Germinal center (tissue), 1 donor: ENCODE measurements around the gene TAF4.
"Not testable (repeated sequence)": the region's sequence is repeated elsewhere in the genome, so short reads cannot be mapped to it uniquely, and the experiment has no call there.

Experiments
- DNase-seq: peaks from one replicate; pipeline ENCODE4 v3.0.0; 2012; ENCODE audit warnings: mixed read lengths, low spot score

TAF4 gene

GRCh38 chr20:61976644-61977418, 88.8 kb downstream of the TAF4 start:
- no peak for DNase-seq

GRCh38 chr20:61976263-61976643, 89.4 kb downstream of the TAF4 start:
- DNase-seq: no peak

- no peak for DNase-seq
Measured at GRCh38 chr20:61975407-61976129, 90.1 kb downstream of the TAF4 start.

- DNase-seq: no peak
Measured at GRCh38 chr20:61974357-61974665, 91.4 kb downstream of the TAF4 start.

- DNase-seq: no peak
Measured at GRCh38 chr20:61973515-61974356, 91.9 kb downstream of the TAF4 start.

GRCh38 chr20:61972636-61973508, 92.8 kb downstream of the TAF4 start:
- DNase-seq: no peak

GRCh38 chr20:61971595-61971994, 94.1 kb downstream of the TAF4 start:
- DNase-seq: not testable (repeated sequence)

- no peak for DNase-seq
Measured at GRCh38 chr20:61970357-61970756, 95.3 kb downstream of the TAF4 start.

- DNase-seq: no peak
Measured at GRCh38 chr20:61969806-61970205, 95.9 kb downstream of the TAF4 start.

GRCh38 chr20:61968932-61969331, 96.7 kb downstream of the TAF4 start:
- no peak for DNase-seq

GRCh38 chr20:61968036-61968810, 97.5 kb downstream of the TAF4 start:
- no peak for DNase-seq

GRCh38 chr20:61967300-61967699, 98.4 kb downstream of the TAF4 start:
- DNase-seq: no peak

GRCh38 chr20:61966492-61967244, 99.0 kb downstream of the TAF4 start:
- no peak for DNase-seq

- DNase-seq: no peak
Measured at GRCh38 chr20:61965606-61966491, 99.8 kb downstream of the TAF4 start.

GRCh38 chr20:61964675-61965605, 100.7 kb downstream of the TAF4 start:
- no peak for DNase-seq

- no peak for DNase-seq
Measured at GRCh38 chr20:61963885-61964674, 101.6 kb downstream of the TAF4 start.

- DNase-seq: no peak
Measured at GRCh38 chr20:61963149-61963548, 102.5 kb downstream of the TAF4 start.
